Smooth muscle cell (in vitro differentiated cells): ENCODE data around the gene ATRNL1. TPM values are rescaled to one million over a fixed set of nuclear protein-coding genes. Genes with fewer than 3 reads are reported as not detected.

Experiments
- DNase-seq: peaks from one replicate; lab custom pipeline; 2025; ENCODE audit not compliant: unreplicated experiment; lab: John Stamatoyannopoulos, UW
- H2AFZ ChIP-seq: fragments of 200-600 bp; sonication (generic); 2 replicates; pipeline ENCODE4 v1.6.0; 2016; ENCODE audit warnings: antibody characterized with exemption, low read depth, mild to moderate bottlenecking
- H3F3A ChIP-seq: fragments of 200-600 bp; sonication (generic); 2 replicates; pipeline ENCODE4 v1.6.0; 2017; ENCODE audit warnings: antibody characterized with exemption, low read depth
- H3K27ac ChIP-seq: fragments of 200-600 bp; sonication (generic); 2 replicates; pipeline ENCODE4 v1.5.1; 2016; ENCODE audit warnings: low read depth, mild to moderate bottlenecking
- H3K27me3 ChIP-seq: fragments of 200-600 bp; sonication (generic); 2 replicates; pipeline ENCODE4 v1.6.1; 2016; ENCODE audit warnings: low read depth, mild to moderate bottlenecking
- H3K36me3 ChIP-seq: fragments of 200-600 bp; sonication (generic); 2 replicates; pipeline ENCODE4 v1.5.1; 2016; ENCODE audit warnings: low read depth
- H3K4me1 ChIP-seq: fragments of 200-600 bp; sonication (generic); 2 replicates; pipeline ENCODE4 v1.5.1; 2016; ENCODE audit warnings: low read depth
- H3K4me2 ChIP-seq: fragments of 200-600 bp; sonication (generic); 2 replicates; pipeline ENCODE4 v1.6.0; 2016; ENCODE audit warnings: mild to moderate bottlenecking
- H3K4me3 ChIP-seq: fragments of 200-600 bp; sonication (generic); 2 replicates; pipeline ENCODE4 v1.5.1; 2016; ENCODE audit warnings: mild to moderate bottlenecking
- H3K79me2 ChIP-seq: fragments of 200-600 bp; sonication (generic); 2 replicates; pipeline ENCODE4 v1.6.0; 2016; ENCODE audit warnings: low read depth, mild to moderate bottlenecking
- H3K9ac ChIP-seq: fragments of 200-600 bp; sonication (generic); 2 replicates; pipeline ENCODE4 v1.6.0; 2016; ENCODE audit warnings: low read depth
- H3K9me3 ChIP-seq: fragments of 200-600 bp; sonication (generic); replicated peaks from 2 replicates; pipeline ENCODE4 v1.5.1; 2016; ENCODE audit warnings: low read depth
- H4K20me1 ChIP-seq: fragments of 200-600 bp; sonication (generic); 2 replicates; pipeline ENCODE4 v1.6.0; 2016; ENCODE audit warnings: low read depth
- WGBS: methylation state at CpG from one replicate; pipeline ENCODE4 v1.1.7; 2016; ENCODE audit warnings: low lambda C conversion rate; 5-methylcytosine and 5-hydroxymethylcytosine counted together
- polyA plus RNA-seq: library from polyadenylated mRNA; unstranded; fragments of >200 nt; fragmentation: Nextera tagmentation; extraction: Ambion mirVana; gene quantifications from 2 replicates; pipeline ENCODE4 v1.2.1, GENCODE V29; 2016
- total RNA-seq: library from RNA; depleted of rRNA; stranded (reverse); fragments of >200 nt; gene quantifications from 2 replicates; pipeline ENCODE4 v1.2.3, GENCODE V29; 2014
- TF ChIP-seq, protein P1 (sequence below): fragments of 200-600 bp; sonication (generic); IDR thresholded peaks from 2 replicates; pipeline ENCODE4 v1.5.1; 2017; ENCODE audit warnings: borderline replicate concordance, mild to moderate bottlenecking, antibody characterized with exemption; ENCODE audit not compliant: insufficient read depth, poor library complexity, severe bottlenecking

Gene ATRNL1
- total and polyA plus RNA-seq, 2 experiments from 2014 or later: 2.7 to 14.9 TPM

GRCh38 chr10:115049960-115050359 lies 43.2 kb upstream of the ATRNL1 start:
- Histone ChIP-seq H3K4me3 (no peak overlapping the region), H3F3A (no peaks in the 10 kb centered on the region), H2AFZ (no peak overlapping the region), H3K4me1 (no peaks in the 10 kb centered on the region), H3K27ac (no peak overlapping the region), H3K27me3 (no peaks in the 10 kb centered on the region), H3K9me3 (no peaks in the 10 kb centered on the region), H3K36me3 (no peaks in the 10 kb centered on the region), H3K4me2 (no peak overlapping the region), H3K79me2 (no peaks in the 10 kb centered on the region), H4K20me1 (no peaks in the 10 kb centered on the region), H3K9ac (no peak overlapping the region)
- TF ChIP-seq, protein P1, sequence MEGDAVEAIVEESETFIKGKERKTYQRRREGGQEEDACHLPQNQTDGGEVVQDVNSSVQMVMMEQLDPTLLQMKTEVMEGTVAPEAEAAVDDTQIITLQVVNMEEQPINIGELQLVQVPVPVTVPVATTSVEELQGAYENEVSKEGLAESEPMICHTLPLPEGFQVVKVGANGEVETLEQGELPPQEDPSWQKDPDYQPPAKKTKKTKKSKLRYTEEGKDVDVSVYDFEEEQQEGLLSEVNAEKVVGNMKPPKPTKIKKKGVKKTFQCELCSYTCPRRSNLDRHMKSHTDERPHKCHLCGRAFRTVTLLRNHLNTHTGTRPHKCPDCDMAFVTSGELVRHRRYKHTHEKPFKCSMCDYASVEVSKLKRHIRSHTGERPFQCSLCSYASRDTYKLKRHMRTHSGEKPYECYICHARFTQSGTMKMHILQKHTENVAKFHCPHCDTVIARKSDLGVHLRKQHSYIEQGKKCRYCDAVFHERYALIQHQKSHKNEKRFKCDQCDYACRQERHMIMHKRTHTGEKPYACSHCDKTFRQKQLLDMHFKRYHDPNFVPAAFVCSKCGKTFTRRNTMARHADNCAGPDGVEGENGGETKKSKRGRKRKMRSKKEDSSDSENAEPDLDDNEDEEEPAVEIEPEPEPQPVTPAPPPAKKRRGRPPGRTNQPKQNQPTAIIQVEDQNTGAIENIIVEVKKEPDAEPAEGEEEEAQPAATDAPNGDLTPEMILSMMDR: no peak
- no peak for DNase-seq
- 46% methylated on average over 3 of the region's 3 CpGs for WGBS

DNA sequence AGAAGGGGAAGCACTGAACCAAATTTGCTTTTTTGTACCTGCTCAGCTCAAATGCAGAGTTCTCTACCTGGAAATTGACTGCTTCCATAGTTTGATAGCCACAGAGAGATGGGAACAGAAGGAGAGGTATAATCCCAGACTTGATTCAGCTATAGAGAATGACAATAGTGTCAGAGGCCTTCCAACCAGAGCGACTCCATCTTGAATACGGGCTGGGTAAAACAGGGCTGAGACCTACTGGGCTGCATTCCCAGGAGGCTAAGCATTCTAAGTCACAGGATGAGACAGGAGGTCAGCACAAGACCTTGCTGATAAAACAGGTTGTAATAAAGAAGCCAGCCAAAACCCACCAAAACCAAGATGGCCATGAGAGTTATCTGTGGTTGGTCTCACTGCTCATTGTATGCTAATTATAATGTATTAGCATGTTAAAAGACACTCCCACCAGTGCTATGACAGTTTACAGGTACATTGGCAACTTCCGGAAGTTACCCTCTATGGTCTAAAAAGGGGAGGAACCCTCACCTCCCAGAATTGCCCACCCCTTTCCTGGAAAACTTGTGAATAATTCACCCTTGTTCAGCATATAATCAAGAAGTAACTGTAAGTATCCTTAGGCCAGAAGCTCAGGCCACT lies 42.7 kb upstream of the ATRNL1 start:
- Histone ChIP-seq H3K4me1 (no peaks in the 10 kb centered on the region), H3K4me3 (no peak overlapping the region), H3K27ac (no peak overlapping the region), H3K4me2 (no peak overlapping the region), H3K9ac (no peak overlapping the region), H4K20me1 (no peaks in the 10 kb centered on the region), H2AFZ (no peak overlapping the region), H3K36me3 (no peaks in the 10 kb centered on the region), H3K9me3 (no peaks in the 10 kb centered on the region), H3K79me2 (no peaks in the 10 kb centered on the region), H3F3A (no peaks in the 10 kb centered on the region), H3K27me3 (no peaks in the 10 kb centered on the region)
- TF ChIP-seq, protein P1: no peak
- WGBS: 97% methylated on average over 3 of the region's 3 CpGs
- no peak for DNase-seq

DNA sequence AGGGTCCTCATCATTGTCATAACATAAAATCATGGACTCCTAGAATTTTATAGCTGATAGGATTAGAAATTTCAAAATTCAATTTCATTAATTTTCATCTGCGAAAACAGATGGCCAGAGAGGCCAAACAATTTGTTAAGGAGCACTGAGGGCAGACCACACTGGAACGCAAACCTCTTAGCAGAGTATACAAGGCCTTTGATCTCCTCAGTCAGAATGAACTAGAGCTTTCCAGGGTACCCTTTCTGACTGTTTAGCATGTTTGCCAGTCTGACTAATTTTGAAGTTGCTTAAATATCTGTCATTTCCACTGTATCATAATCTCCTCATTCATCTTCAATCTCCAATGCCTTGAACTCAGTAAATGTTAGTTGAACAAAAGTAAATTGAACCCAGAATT lies 41.9 kb upstream of the ATRNL1 start:
- DNase-seq: no peak
- 73% methylated on average over 2 of the region's 2 CpGs for WGBS

More for the DNA sequence above, 41.9 kb upstream of the ATRNL1 start:
- TF ChIP-seq, protein P1: no peak
- Histone ChIP-seq H3K79me2 (no peaks in the 10 kb centered on the region), H3K9ac (no peak overlapping the region), H3K27me3 (no peaks in the 10 kb centered on the region), H3K9me3 (no peaks in the 10 kb centered on the region), H3K4me2 (no peak overlapping the region), H3K36me3 (no peaks in the 10 kb centered on the region), H3K27ac (no peak overlapping the region), H4K20me1 (no peaks in the 10 kb centered on the region), H3F3A (no peaks in the 10 kb centered on the region), H2AFZ (no peak overlapping the region), H3K4me1 (no peaks in the 10 kb centered on the region), H3K4me3 (no peak overlapping the region)
